Testis (tissue), 3 donors: ENCODE results near the gene FAIM2. TPM values are rescaled to one million over a fixed set of nuclear protein-coding genes. Genes with fewer than 3 reads are reported as not detected.
A peak's percentile ranks its signal among the peaks of the same experiment; 100 is the strongest.

Experiments used
- DNase-seq: peaks from one replicate; pipeline ENCODE4 v3.0.0-alpha.2; 2019
- H3K27ac ChIP-seq, 2 donors: fragments of 200-600 bp; sonication (generic); one replicate each; pipeline ENCODE4 v1.5.1; 2019
- H3K27me3 ChIP-seq: fragments of 200-600 bp; sonication (generic); one replicate; pipeline ENCODE4 v1.5.1; 2019
- H3K36me3 ChIP-seq: fragments of 200-600 bp; sonication (generic); one replicate; pipeline ENCODE4 v1.5.1; 2017; ENCODE audit warnings: low read depth; ENCODE audit errors: missing control alignments
- H3K4me1 ChIP-seq: fragments of 200-600 bp; sonication (generic); one replicate; pipeline ENCODE4 v1.5.1; 2019
- H3K4me3 ChIP-seq, 2 donors: fragments of 200-600 bp; sonication (generic); one replicate each; pipeline ENCODE4 v1.5.1; 2017 to 2019
- H3K9me3 ChIP-seq: fragments of 200-600 bp; sonication (generic); one replicate; pipeline ENCODE4 v1.5.1; 2017
- CTCF ChIP-seq, 3 experiments: fragments of 450-650 bp in 2 of 3; fragments of 200-600 bp in 1 of 3; sonication (generic) in 1 of 3; IDR thresholded peaks; one replicate each; pipeline ENCODE4 v1.5.1; 2016 to 2019; ENCODE audit warnings: antibody characterized with exemption in 3 of 3, mild to moderate bottlenecking in 2 of 3, moderate library complexity in 1 of 3
- POLR2A ChIP-seq: fragments of 450-650 bp; IDR thresholded peaks from one replicate; pipeline ENCODE4 v1.6.1; 2017; ENCODE audit warnings: antibody characterized with exemption, mild to moderate bottlenecking, moderate library complexity
- WGBS, 2 donors: methylation state at CpG; one replicate each; pipeline ENCODE4 v1.1.5; 2018; 5-methylcytosine and 5-hydroxymethylcytosine counted together
- intact Hi-C: fragments of 100-400 bp; cut with DNase I; formaldehyde crosslinking; loops from one replicate; pipeline ENCODE4 v1.15.1; 2023; ENCODE audit warnings: low total_unique reads
- polyA plus RNA-seq: library from polyadenylated mRNA; stranded (reverse); fragments of 350-450 nt; fragmentation: Illumina TruSeq; extraction: RNeasy Lipid Tissue Mini Kit (QIAGEN cat#74804); gene quantifications from one replicate; pipeline ENCODE4 v1.2.3, GENCODE V29; 2014; ENCODE audit warnings: low read depth, low replicate concordance; ENCODE audit not compliant: insufficient read depth
- total RNA-seq, 2 donors: library from RNA; depleted of rRNA; stranded (reverse); fragments of >200 nt; gene quantifications; one replicate each; pipeline ENCODE4 v1.2.3, GENCODE V29; 2016

Gene FAIM2
- total and polyA plus RNA-seq, 3 donors from 2014 or later, result 14.6 to 67.5 (median 15.3) TPM

- TF ChIP-seq POLR2A, result no peak
- TF ChIP-seq CTCF (IDR thresholded peaks at IDR 0.05), result no peak
- Histone ChIP-seq H3K27ac (no peak overlapping the region), H3K27me3 (no peaks in the 10 kb centered on the region), H3K4me1 (no peaks in the 10 kb centered on the region), H3K9me3 (no peaks in the 10 kb centered on the region), H3K36me3 (no peaks in the 10 kb centered on the region), H3K4me3 (no peak overlapping the region)
- DNase-seq, result no peak
- intact Hi-C loops, result no loop called here
- WGBS, 2 donors, result 87 to 97% methylated on average over 4 of the region's 4 CpGs
These were observed 48.7 kb downstream of the FAIM2 start for GRCh38 chr12:49854976-49855375.

- 84 to 85% methylated on average over 2 of the region's 2 CpGs for WGBS, 2 donors
- intact Hi-C loops, result no loop called here
- TF ChIP-seq POLR2A, result no peak
- H3K4me3 ChIP-seq, result no peak overlapping the region
- H3K36me3 ChIP-seq, result no peaks in the 10 kb centered on the region
- no peak for DNase-seq
- no peaks in the 10 kb centered on the region for H3K27me3 ChIP-seq
- no peak overlapping the region for H3K27ac ChIP-seq
- H3K4me1 ChIP-seq, result no peaks in the 10 kb centered on the region
- no peaks in the 10 kb centered on the region for H3K9me3 ChIP-seq
These were observed 50.0 kb downstream of the FAIM2 start for GRCh38 chr12:49853671-49854070.

GRCh38 chr12:49847161-49847560, 56.5 kb downstream of the FAIM2 start:
- 52 to 69% methylated on average over 2 of the region's 2 CpGs for WGBS, 2 donors
- no peak overlapping the region for H3K4me3 ChIP-seq
- no peaks in the 10 kb centered on the region for H3K36me3 ChIP-seq
- H3K27ac ChIP-seq, result no peak overlapping the region
- DNase-seq, result no peak
- intact Hi-C loops, result no loop called here
- H3K27me3 ChIP-seq, result no peaks in the 10 kb centered on the region
- H3K9me3 ChIP-seq, result no peaks in the 10 kb centered on the region
- no peak for TF ChIP-seq CTCF (IDR thresholded peaks at IDR 0.05)
- peaks cover 6% of the 10 kb centered on the region for H3K4me1 ChIP-seq

GRCh38 chr12:49846032-49846431, 57.7 kb downstream of the FAIM2 start:
- intact Hi-C loops, result no loop called here
- no peak overlapping the region for H3K27ac ChIP-seq
- peaks cover 15% of the 10 kb centered on the region for H3K4me1 ChIP-seq
- 69 to 75% methylated on average over 2 of the region's 2 CpGs for whole genome bisulfite sequencing, 2 donors
- no peak overlapping the region for H3K4me3 ChIP-seq
- no peak for DNase-seq
- no peaks in the 10 kb centered on the region for H3K9me3 ChIP-seq
- H3K36me3 ChIP-seq, result no peaks in the 10 kb centered on the region
- TF ChIP-seq CTCF (IDR thresholded peaks at IDR 0.05) (no peak), POLR2A (no peak)
- H3K27me3 ChIP-seq, result no peaks in the 10 kb centered on the region

GRCh38 chr12:49843876-49844437, 59.7 kb downstream of the FAIM2 start:
- WGBS, 2 donors, result 73 to 77% methylated on average over 4 of the region's 4 CpGs
- Histone ChIP-seq H3K9me3 (no peaks in the 10 kb centered on the region), H3K4me3 (peak overlapping the region in 1 of 2 donors; percentile 93), H3K27me3 (no peaks in the 10 kb centered on the region), H3K4me1 (peaks cover 15% of the 10 kb centered on the region), H3K36me3 (no peaks in the 10 kb centered on the region), H3K27ac (no peak overlapping the region)
- no peak for DNase-seq
- intact Hi-C loops, result no loop called here
- no peak for TF ChIP-seq POLR2A
- TF ChIP-seq CTCF (IDR thresholded peaks at IDR 0.05), result no peak
